HFF-Myc (cell line): ENCODE data around the gene RRP8.

Source experiments
- DNase-seq: peaks from one replicate; pipeline ENCODE4 v3.0.0-alpha.2; 2011; ENCODE audit warnings: low read depth; ENCODE audit errors: extremely low read depth
- H3K4me3 ChIP-seq: replicated peaks from 2 replicates; pipeline ENCODE4 v1.5.1; 2011; ENCODE audit warnings: low read depth, mild to moderate bottlenecking, control low read depth, low read length
- TF ChIP-seq, protein P1 (sequence below): IDR thresholded peaks from 2 replicates; pipeline ENCODE4 v1.5.1; 2012; ENCODE audit warnings: mild to moderate bottlenecking, low read depth, low read length, control low read depth; ENCODE audit errors: missing control alignments

The RRP8 gene

DNA sequence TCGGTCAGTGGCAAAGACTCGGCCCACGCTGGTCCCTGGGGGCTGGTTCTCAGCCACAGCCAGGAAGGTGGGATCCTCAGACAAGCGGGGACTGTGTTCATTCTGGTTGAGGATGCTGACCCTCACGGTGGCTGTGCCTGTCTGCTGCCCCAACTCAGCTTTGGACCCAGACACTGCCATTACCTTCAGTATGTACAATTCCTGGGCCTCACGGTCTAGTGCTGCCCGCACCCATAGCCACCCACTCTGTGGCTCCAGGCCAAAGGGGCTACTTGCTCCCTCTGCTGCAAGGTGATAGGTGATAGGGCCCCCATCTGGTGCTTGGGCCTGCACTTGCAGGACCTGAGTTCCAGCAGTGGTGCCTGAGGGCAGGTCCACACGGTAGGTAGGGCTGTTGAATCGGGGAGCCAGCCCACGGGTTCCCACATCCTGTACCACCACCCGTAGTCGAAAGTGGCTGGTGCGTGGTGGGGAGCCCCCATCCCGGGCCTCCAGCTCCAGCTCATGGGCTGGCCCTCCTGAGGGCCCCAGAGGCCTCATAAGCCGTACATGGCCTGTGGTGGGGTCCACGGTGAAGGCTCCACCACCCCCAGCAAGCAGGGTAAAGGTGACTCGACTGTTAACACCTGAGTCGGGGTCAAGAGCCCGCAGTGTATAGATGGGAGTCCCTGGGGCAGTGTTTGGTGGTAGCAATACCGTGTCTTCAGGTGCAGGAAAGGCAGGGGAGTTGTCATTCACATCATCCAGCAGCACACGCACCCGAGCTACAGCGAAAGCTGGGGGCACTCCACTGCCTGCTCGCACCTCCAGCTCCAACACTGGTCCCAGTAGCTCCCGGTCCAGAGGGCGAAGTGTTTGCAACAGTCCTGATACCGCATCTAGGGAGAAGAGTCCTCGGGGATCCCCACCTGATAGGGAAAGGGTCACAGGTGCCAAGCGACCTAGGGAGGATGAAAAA is 29.0 kb upstream of the RRP8 start:
- TF ChIP-seq, protein P1, sequence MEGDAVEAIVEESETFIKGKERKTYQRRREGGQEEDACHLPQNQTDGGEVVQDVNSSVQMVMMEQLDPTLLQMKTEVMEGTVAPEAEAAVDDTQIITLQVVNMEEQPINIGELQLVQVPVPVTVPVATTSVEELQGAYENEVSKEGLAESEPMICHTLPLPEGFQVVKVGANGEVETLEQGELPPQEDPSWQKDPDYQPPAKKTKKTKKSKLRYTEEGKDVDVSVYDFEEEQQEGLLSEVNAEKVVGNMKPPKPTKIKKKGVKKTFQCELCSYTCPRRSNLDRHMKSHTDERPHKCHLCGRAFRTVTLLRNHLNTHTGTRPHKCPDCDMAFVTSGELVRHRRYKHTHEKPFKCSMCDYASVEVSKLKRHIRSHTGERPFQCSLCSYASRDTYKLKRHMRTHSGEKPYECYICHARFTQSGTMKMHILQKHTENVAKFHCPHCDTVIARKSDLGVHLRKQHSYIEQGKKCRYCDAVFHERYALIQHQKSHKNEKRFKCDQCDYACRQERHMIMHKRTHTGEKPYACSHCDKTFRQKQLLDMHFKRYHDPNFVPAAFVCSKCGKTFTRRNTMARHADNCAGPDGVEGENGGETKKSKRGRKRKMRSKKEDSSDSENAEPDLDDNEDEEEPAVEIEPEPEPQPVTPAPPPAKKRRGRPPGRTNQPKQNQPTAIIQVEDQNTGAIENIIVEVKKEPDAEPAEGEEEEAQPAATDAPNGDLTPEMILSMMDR: no peak
- H3K4me3 ChIP-seq: no peak overlapping the region
- DNase-seq: no peak

DNA sequence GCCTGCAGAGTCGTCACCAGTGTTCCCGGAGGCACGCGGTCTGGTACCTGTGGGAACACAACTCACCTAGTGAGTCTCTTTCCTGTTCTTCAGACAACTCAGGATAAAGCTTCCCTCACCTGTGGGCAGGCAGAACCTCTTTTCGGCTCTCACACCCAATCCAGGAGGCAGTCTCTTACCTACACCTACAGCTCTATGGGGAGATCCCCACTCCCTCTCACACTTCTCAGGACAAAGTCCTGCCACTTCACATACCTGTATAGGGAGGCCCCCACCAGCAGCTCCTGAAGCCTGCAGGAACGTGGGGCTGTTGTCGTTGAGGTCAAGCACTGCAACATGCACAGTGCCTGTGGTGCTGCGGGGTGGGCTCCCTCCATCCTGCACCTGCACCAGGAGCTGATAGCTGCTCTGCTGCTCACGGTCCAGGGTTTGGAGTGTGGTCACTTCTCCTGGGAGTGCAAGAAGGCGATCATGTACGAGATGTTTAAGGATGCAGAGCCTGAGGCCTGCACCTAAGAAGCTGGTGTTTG is 28.0 kb upstream of the RRP8 start:
- DNase-seq: no peak
- TF ChIP-seq, protein P1: no peak
- H3K4me3 ChIP-seq: no peak overlapping the region

DNA sequence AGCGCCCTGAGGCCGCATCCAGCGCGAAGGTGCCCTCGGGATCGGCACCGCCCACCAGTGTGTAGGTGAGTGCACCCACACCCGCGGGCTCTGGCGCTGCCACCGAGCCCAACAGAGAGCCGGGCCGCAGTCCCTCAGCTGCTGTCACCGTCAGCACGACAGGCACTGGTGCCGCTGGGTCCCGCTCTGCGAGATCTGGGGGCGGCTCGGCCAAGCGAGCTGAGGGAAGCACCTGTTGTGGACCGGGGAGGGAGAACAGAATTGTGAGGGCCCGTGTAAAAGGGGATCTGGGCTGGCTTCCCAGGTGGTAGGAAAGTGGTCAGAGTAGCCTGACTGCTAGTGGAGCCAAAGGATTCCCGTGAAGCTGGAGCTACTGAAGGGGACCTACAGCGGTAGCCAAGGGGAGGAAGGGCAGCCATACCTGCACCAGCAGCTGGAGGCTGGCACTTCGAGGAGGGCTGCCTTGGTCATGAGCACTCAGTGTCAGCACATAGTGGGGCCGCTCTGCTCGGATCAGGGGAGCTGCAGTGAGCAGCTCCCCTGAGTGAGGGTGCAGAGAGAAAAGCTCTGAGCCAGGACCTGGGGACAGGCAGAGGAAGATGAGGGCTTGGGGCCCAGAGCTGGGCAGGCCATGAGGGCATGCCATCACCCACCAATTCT is 27.3 kb upstream of the RRP8 start:
- H3K4me3 ChIP-seq: no peak overlapping the region
- no peak for DNase-seq
- TF ChIP-seq, protein P1: no peak

DNA sequence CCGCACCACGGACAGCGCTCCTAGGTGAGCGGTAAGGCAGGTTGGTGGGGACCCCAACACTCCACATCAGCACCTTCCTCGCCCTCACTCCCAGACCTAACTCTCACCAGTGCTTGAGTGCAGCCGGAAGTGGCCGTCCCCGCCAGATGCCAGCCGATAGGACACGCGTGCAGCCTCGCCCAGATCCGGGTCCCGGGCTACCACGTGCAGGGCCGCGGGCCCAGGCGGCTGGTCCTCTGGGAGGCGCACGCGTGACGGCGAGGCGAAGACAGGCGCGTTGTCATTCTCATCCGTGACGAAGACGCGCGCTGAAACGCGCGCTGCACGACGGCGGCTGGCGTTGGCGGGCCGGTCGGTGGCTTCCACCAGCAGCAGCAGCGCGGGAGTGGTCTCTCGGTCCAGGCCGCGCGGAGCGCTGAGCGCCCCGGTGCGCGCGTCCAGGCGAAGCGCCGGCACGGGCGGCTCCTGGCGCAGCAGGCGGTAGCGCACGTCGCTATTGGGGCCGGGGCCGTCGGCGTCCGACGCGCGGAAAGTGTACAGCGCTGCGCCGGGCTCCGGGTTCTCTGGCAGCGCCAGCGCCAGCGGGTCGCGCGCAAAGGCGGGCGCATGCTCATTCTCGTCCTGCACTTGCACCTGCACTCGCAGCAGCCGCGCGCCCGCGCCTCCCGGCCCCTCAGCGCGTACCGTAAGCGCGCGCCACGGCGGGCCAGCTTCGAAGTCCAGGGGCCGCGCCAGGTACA is 26.6 kb upstream of the RRP8 start:
- DNase-seq: no peak
- no peak overlapping the region for H3K4me3 ChIP-seq
- TF ChIP-seq, protein P1: no peak

DNA sequence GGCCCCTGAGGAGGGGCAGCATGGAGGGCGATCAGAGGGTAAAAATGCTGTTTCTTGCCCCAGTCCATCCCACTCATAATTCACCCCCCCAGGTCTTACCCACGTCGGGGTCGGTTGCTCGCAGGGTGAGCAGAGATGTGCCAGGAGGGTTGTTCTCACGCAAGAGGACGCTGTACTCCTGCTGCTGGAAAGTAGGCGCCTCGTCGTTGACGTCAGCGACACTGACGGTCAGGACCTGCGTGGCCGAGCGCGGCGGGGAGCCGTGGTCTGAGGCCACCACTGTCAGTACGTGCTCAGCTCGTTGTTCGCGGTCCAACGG is 26.1 kb upstream of the RRP8 start:
- TF ChIP-seq, protein P1: no peak
- H3K4me3 ChIP-seq: no peak overlapping the region
- no peak for DNase-seq

DNA sequence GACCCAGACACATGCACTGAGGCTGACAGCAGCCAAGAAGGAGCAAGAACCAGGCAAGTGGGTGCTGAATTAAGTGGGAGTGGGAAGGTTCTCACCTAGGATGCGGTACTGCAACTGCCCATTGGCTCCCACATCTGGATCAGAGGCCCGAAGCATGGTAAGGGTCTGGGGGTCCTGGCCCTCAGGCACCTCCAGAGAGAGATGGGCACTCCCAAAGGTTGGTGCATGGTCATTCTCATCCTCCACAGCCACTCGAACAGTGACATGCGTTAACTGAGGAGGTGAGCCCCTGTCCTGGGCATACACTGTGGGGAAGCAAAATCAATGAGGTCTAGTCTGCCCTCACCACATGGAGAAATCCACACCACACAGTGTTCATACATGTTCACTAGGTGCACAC is 25.1 kb upstream of the RRP8 start:
- TF ChIP-seq, protein P1: no peak
- no peak overlapping the region for H3K4me3 ChIP-seq
- DNase-seq: no peak
